ENCODE results near the gene NPRL2.

GRCh38 chr3:50371133-50371685, 20.6 kb upstream of the NPRL2 start:
- TF ChIP-seq CTCF (conservative IDR thresholded peaks at IDR 0.05 in 1 of 2, IDR thresholded peaks at IDR 0.05 in 1 of 2; ENCODE audit: low read depth in 1 of 2, low read length in 2 of 2) (no peak), EZH2 (IDR thresholded peaks at IDR 0.05; ENCODE audit: low read length, missing control alignments) (no peak)
